Left ventricle myocardium superior (tissue), 1 donor: ENCODE measurements around the gene SDHB. TPM values are rescaled to one million over a fixed set of nuclear protein-coding genes. Genes with fewer than 3 reads are reported as not detected.

Experiments used
- ATAC-seq: fragments of 200-7000 bp; cut with Tn5 transposase; one replicate; pipeline ENCODE4 v1.9.1; 2020; ENCODE audit warnings: mild to moderate bottlenecking, moderate library complexity
- DNase-seq: peaks from one replicate; pipeline ENCODE4 v3.0.0-alpha.2; 2020
- intact Hi-C: fragments of 100-400 bp; cut with micrococcal nuclease; formaldehyde crosslinking; loops from one replicate; pipeline ENCODE4 v1.11.0; 2022
- total RNA-seq: library from RNA; stranded (reverse); fragmentation: NEBNext Ultra II Directional; extraction: Animal tissue kit (Norgen Biotek cat#: 25700); gene quantifications from one replicate; pipeline ENCODE4 v1.2.1, GENCODE V29; 2021
- donor health status: DM: no; HTN: yes; CAD: no; lungs with severe emphysema.

Gene SDHB
- total RNA-seq, 1 donor from 2014 or later, result 438 TPM

GRCh38 chr1:16978139-16978538 is 75.7 kb downstream of the SDHB start:
- intact Hi-C loops, result no loop called here
- ATAC-seq (no peak), DNase-seq (no peak)

- ATAC-seq (no peak), DNase-seq (no peak)
- intact Hi-C loops, result no loop called here
These were observed 76.5 kb downstream of the SDHB start for GRCh38 chr1:16977377-16977776.

- intact Hi-C loops, result no loop called here
- no peak for DNase-seq
- ATAC-seq, result no peak
These were observed 76.9 kb downstream of the SDHB start for GRCh38 chr1:16976966-16977365.

- no peak for DNase-seq
- intact Hi-C loops, result no loop called here
- ATAC-seq, result no peak
These were observed 78.0 kb downstream of the SDHB start for GRCh38 chr1:16975838-16976237.

GRCh38 chr1:16975211-16975610 is 78.6 kb downstream of the SDHB start:
- intact Hi-C loops, result no loop called here
- ATAC-seq, result peak; percentile 5
- no peak for DNase-seq

- intact Hi-C loops, result no loop called here
- no peak for ATAC-seq
- no peak for DNase-seq
These were observed 80.6 kb downstream of the SDHB start for GRCh38 chr1:16973215-16973614.

GRCh38 chr1:16972189-16972895 is 81.5 kb downstream of the SDHB start:
- intact Hi-C loops, result no loop called here

GRCh38 chr1:16971341-16972188 is 82.3 kb downstream of the SDHB start:
- intact Hi-C loops, result no loop called here
- DNase-seq (no peak), ATAC-seq (no peak)

More at GRCh38 chr1:16972189-16972895, 81.5 kb downstream of the SDHB start:
- DNase-seq (no peak), ATAC-seq (no peak)

GRCh38 chr1:16970132-16970910 is 83.5 kb downstream of the SDHB start:
- ATAC-seq, result no peak
- intact Hi-C loops, result no loop called here
- no peak for DNase-seq

GRCh38 chr1:16969651-16970050 is 84.2 kb downstream of the SDHB start:
- no peak for ATAC-seq
- intact Hi-C loops, result no loop called here
- DNase-seq, result no peak

GRCh38 chr1:16969057-16969611 is 84.7 kb downstream of the SDHB start:
- no peak for DNase-seq
- intact Hi-C loops, result no loop called here
- no peak for ATAC-seq

Other genes starting within 250 kb of the SDHB start
- 4,234 TPM for gene RNU1-2, start 158.1 kb downstream of the SDHB start, total RNA-seq
- 7.9 TPM for gene CROCC, start 132.1 kb downstream of the SDHB start, total RNA-seq
- gene MFAP2, start 73.4 kb downstream of the SDHB start, total RNA-seq, result 4.2 TPM
- gene ATP13A2, start 42.1 kb downstream of the SDHB start, total RNA-seq, result 17.8 TPM
- 1.1 TPM for gene PADI2, start 65.4 kb upstream of the SDHB start, total RNA-seq
- not detected for gene PADI1, start 151.1 kb upstream of the SDHB start, total RNA-seq
- gene PADI3, start 195.1 kb upstream of the SDHB start, total RNA-seq, result not detected